GM21381 (cell line): ENCODE measurements around the gene ZNF93.
"Not testable (repeated sequence)": the region's sequence is repeated elsewhere in the genome, so short reads cannot be mapped to it uniquely, and the experiment has no call there.

Experiments
- ATAC-seq: cut with Tn5 transposase; IDR thresholded peaks from one replicate; pipeline ENCODE4 v1.9.1; 2021; ENCODE audit warnings: mild to moderate bottlenecking, moderate library complexity; ENCODE audit not compliant: unreplicated experiment

The ZNF93 gene

GRCh38 chr19:19937403-19937802, 36.7 kb downstream of the ZNF93 start:
- ATAC-seq: no peak

- no peak for ATAC-seq
Observed at GRCh38 chr19:19938449-19938848, 37.7 kb downstream of the ZNF93 start.

GRCh38 chr19:19943848-19944582, 43.3 kb downstream of the ZNF93 start:
- no peak for ATAC-seq

GRCh38 chr19:19944583-19944880, 43.8 kb downstream of the ZNF93 start:
- no peak for ATAC-seq

GRCh38 chr19:19946226-19946625, 45.5 kb downstream of the ZNF93 start:
- no peak for ATAC-seq

GRCh38 chr19:19948800-19949199, 48.1 kb downstream of the ZNF93 start:
- ATAC-seq: no peak

GRCh38 chr19:19955208-19955607, 54.5 kb downstream of the ZNF93 start:
- ATAC-seq: no peak

GRCh38 chr19:19956434-19957075, 55.8 kb downstream of the ZNF93 start:
- no peak for ATAC-seq

GRCh38 chr19:19957766-19958165, 57.0 kb downstream of the ZNF93 start:
- not testable (repeated sequence) for ATAC-seq

- not testable (repeated sequence) for ATAC-seq
Observed at GRCh38 chr19:19959151-19959799, 58.5 kb downstream of the ZNF93 start.

GRCh38 chr19:19964416-19964815, 63.7 kb downstream of the ZNF93 start:
- ATAC-seq: no peak

- ATAC-seq: not testable (repeated sequence)
Observed at GRCh38 chr19:19966126-19966525, 65.4 kb downstream of the ZNF93 start.

GRCh38 chr19:19966862-19967261, 66.1 kb downstream of the ZNF93 start:
- no peak for ATAC-seq
